M059J (cell line): ENCODE data around the gene HYI. TPM values are rescaled to one million over a fixed set of nuclear protein-coding genes. Genes with fewer than 3 reads are reported as not detected.

Experiments
- DNase-seq: peaks from one replicate; pipeline ENCODE4 v3.0.0-alpha.2; 2012; ENCODE audit warnings: low read depth
- total RNA-seq: library from RNA; depleted of rRNA; stranded (reverse); fragments of >200 nt; shearing (Covaris generic); gene quantifications from 2 replicates; pipeline ENCODE4 v1.2.3, GENCODE V29; 2014

Gene HYI
- total RNA-seq, 1 experiment from 2014 or later, result 50.9 TPM

DNA sequence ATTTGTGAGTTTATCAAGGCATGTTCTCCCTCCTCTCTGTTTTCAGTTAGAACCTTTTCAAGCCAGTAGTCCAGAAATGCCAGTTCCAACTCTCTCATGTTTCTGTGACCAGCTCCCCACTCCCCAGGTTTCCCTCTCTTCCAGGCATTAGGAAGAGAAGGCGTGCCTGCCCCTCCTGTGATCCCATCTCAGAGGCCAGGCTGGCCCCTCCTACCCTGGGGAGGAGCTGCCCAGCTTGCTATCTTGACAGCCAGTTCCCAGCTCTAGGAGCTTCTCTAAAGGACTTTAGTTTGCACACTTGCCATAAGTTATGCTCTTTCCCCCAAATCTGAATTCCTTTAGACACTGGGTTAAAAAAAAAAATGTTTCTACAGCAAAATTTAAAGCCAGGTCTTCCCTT lies 8.9 kb downstream of the HYI start:
- no peak for DNase-seq

DNA sequence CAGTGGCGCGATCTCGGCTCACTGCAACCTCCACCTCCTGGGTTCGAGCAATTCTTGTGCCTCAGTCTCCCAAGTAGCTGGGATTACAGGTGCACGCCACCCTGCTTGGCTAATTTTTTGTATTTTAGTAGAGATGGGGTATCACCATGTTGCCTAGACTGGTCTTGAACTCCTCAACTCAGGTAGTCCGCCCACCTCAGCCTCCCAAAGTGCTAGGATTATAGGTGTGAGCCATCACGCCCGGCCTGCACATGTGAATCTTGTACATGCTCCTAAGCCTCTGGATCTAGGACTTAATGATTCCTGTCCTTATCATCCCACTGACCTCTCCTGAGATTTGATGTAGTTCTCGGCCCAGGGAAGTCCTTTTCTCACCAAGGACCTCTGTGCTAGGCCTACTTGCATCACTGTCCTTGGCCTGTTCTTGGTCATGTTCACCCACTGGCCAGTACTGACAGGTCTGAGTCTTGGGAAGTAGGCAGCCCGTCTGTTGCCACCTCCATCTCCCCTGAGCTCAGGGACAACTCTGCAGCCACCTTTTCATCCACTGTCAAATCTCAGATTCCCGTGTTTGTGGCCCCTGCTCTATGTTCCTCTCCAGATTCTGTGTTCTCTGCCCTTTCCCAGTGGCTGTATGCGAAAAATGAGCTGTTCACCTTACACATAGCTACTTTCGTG lies 9.4 kb downstream of the HYI start:
- DNase-seq, result no peak

DNA sequence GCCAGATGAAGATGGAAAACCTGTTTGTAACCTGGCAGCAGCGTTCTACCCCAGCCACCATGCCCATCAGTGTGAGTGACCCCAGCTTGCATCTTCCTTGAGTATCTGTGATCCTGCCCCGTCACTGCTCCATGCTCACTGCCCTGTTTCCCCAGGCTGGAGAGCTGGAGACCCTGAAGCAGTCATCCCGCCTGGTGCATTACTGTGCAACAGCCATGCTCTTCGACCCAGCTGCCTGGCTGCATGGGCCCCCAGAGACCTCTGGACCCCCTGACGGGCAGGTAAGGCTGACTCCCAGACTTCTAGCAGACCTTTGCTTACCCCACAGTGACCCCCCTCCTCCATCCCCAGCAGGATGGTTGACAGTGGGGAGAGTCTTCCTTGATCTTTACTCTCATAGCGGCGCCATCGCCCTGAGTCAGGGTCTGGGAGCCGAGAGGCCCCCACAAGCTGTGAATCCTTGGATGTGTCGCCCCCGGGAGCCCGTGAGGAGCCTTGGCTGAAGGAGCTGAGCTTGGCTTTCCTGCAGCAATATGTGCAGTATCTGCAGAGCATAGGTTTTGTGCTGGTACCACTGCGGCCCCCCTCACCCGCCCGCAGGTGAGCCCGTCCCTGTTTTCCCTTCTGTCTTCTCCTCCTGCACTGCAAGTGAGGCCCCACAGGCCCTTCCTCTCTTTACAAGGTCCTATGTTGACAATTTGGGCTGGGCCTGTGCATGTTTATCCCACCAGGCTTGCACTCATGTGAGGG lies 10.4 kb downstream of the HYI start:
- DNase-seq, result no peak

- no peak for DNase-seq
Measured at GRCh38 chr1:43442756-43443155, 11.0 kb downstream of the HYI start.

GRCh38 chr1:43441894-43442637 lies 11.7 kb downstream of the HYI start:
- no peak for DNase-seq

- DNase-seq, result no peak
Measured at GRCh38 chr1:43441166-43441893, 12.4 kb downstream of the HYI start.

GRCh38 chr1:43440358-43440757 lies 13.4 kb downstream of the HYI start:
- DNase-seq, result no peak

- DNase-seq, result no peak
Measured at GRCh38 chr1:43439781-43440180, 13.9 kb downstream of the HYI start.

DNA sequence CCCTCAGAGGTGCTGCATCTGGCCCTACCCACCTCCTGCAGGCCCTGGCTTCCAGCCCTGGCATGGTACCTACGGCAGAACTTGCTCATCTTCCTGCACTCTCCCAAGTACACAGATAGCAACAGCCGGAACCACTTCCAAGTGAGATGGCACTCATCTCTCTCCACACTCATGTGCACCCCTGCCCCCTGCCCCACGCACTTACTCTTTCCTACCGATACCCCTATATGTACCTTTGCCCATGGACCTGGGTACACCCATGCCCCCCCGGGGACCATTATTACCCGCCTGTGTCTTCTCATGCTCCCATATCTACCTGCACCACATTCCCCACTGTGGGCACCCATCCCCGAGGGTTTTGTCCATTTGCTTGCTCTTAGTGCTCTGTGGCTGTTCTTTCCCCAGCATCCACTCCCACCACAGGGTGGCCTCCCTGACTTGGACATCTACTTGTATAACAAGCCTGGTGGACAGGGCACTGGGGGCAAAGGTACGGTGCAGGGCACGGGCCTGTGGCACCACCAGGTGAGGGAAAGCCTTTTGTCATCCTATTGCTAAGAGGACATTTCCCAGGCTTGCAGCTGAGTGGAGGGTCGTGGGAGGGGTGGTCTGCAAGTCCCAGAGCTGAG lies 14.7 kb downstream of the HYI start:
- DNase-seq, result no peak

- DNase-seq, result no peak
Measured at GRCh38 chr1:43438576-43438952, 15.2 kb downstream of the HYI start.

- no peak for DNase-seq
Measured at GRCh38 chr1:43438006-43438405, 15.7 kb downstream of the HYI start.

DNA sequence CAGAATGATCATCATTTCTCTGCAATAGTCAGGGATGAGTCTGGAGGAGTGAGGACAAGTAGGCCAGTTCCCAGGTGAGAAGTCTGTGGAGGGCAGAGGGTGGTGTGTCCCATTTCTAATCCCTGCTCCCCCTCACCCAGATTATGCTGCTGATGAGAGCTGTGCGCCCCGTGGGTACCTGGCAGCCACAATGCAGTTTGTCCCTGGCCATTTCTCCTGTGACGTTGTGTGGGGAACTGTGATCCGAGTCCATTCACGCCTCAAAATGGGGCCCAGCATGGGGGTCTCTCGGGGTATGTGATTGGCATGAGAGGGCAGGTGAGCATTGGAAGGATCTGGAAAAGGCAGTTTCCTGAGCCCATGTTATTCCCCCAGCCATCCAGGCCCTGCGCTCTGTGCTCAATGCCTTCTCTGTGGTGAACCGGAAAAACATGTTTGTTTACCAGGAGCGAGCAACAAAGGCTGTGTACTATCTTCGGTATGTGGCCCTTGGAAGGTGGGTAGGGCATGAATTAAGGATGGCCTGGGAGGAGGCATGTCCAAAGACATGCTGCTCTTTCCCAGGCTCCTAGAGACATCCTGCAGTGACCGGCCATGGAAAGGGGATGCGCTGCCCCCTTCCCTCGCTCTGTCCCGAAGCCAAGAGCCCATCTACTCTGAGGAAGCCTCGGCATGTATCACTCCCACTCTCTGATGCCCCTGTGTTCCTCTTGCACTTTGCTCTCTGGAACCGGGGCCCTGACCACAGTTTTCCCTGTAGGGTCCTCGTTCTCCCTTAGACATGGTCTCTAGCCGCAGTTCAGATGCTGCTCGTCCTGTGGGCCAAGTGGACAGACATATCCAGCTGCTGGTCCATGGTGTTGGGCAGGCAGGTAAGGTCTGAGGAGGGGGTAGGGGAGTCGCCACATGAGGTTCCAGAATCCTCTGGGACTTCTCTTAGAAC lies 16.4 kb downstream of the HYI start:
- DNase-seq, result no peak

DNA sequence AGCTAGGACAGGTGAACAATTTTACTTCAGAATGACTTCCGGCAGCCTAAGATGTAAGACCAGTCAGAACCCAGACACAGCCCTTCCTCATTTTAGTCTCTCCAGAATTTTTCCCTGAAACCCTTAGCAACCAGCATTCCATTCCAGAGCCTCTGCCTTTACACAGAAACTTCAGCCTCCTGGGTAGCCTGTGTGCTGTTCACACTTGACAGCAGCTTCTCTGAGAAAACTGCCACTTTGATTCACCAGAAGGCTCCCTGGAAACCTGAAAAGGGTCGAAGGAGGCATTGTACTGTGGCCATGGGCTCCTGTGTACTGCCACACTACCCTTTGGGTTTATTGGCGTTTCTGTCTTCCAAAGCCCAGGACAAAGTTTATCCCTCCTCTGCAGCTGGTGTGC lies 17.4 kb downstream of the HYI start:
- no peak for DNase-seq

GRCh38 chr1:43435146-43436145 lies 18.3 kb downstream of the HYI start:
- DNase-seq, result no peak

- DNase-seq, result no peak
Measured at GRCh38 chr1:43434256-43434655, 19.5 kb downstream of the HYI start.

GRCh38 chr1:43432907-43433306 lies 20.8 kb downstream of the HYI start:
- DNase-seq, result no peak

GRCh38 chr1:43432171-43432860 lies 21.4 kb downstream of the HYI start:
- DNase-seq, result no peak

- DNase-seq, result no peak
Measured at GRCh38 chr1:43431676-43432075, 22.1 kb downstream of the HYI start.

GRCh38 chr1:43430831-43431230 lies 22.9 kb downstream of the HYI start:
- no peak for DNase-seq
